ENCODE data around the gene RAB8A.

DNA sequence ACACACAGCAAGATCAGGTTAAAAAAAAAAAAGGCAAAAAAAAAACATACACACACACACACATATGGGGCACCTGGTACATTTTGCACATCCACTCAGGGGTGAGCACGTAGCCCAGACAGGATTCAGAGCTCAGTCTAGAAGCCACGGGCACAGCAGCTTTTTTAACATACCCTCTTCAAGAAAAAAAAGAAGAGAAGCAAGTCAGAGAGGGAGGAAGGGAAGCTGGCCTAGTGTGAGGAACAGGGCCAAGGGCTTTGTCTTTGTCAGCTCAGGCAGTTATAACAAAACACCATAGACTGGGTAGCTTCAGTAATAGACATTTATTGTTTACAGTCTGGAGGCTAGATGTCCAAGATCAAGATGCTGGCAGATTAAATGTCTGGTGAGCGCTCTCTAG is 37.7 kb upstream of the RAB8A start:
- no peak for TF ChIP-seq EZH2 (IDR thresholded peaks at IDR 0.05; ENCODE audit: borderline replicate concordance, low read depth, low read length, poor library complexity, severe bottlenecking)
- TF ChIP-seq, protein P1, sequence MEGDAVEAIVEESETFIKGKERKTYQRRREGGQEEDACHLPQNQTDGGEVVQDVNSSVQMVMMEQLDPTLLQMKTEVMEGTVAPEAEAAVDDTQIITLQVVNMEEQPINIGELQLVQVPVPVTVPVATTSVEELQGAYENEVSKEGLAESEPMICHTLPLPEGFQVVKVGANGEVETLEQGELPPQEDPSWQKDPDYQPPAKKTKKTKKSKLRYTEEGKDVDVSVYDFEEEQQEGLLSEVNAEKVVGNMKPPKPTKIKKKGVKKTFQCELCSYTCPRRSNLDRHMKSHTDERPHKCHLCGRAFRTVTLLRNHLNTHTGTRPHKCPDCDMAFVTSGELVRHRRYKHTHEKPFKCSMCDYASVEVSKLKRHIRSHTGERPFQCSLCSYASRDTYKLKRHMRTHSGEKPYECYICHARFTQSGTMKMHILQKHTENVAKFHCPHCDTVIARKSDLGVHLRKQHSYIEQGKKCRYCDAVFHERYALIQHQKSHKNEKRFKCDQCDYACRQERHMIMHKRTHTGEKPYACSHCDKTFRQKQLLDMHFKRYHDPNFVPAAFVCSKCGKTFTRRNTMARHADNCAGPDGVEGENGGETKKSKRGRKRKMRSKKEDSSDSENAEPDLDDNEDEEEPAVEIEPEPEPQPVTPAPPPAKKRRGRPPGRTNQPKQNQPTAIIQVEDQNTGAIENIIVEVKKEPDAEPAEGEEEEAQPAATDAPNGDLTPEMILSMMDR (conservative IDR thresholded peaks at IDR 0.05; ENCODE audit: low read depth, low read length), result no peak

Measured in A673 (cell line).